Measurements from ENCODE around the gene PC. TPM values are rescaled to one million over a fixed set of nuclear protein-coding genes. Genes with fewer than 3 reads are reported as not detected.

Gene PC
- total RNA-seq, 1 experiment from 2014 or later, result 39.1 TPM

DNA sequence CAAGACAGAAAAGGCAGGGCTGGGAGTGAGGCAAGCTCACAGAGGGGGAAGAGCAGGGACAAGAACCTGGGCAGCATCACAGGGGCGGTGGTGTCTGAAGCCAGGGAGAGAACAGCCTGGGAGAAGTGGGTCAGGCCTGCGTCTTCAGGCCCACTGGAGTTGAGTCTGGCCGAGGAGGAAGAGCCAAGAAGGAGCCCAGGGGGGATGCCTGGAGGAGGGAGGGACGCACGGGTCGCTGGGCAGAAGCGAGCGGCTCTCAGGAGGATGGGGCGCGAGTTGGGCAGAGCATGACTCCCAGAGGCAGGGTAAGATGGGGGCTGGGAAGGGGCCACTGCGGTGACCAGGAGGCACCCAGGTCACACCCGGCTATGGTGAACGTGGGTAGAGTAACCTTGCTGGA lies 82.8 kb downstream of the PC start:
- BruUV-seq (replicated peaks), result no TSS peak
- Histone ChIP-seq H3K4me1 (ENCODE audit: insufficient read depth, low read length, poor library complexity, severe bottlenecking) (peaks cover 3% of the 10 kb centered on the region), H3K9me3 (ENCODE audit: low read depth, low read length, poor library complexity, severe bottlenecking) (no peaks in the 10 kb centered on the region), H3K4me3 (ENCODE audit: low read depth, low read length, poor library complexity, severe bottlenecking) (no peak overlapping the region), H3K36me3 (ENCODE audit: insufficient read depth, low read length, poor library complexity, severe bottlenecking) (no peaks in the 10 kb centered on the region), H3K27me3 (replicated peaks; ENCODE audit: insufficient read depth, low read depth, low read length, poor library complexity) (no peaks in the 10 kb centered on the region), H3K27ac (ENCODE audit: low read depth, low read length, poor library complexity, severe bottlenecking) (no peak overlapping the region)
- DNase-seq (ENCODE audit: low spot score), result no peak
- ChIA-PET CTCF (no interaction called here), POLR2A (ENCODE audit: low non-redundant PET) (no interaction called here)
- intact Hi-C loops (cut with micrococcal nuclease; ENCODE audit: unreplicated experiment), result no loop called here
- no peak for TF ChIP-seq EZH2 (IDR thresholded peaks at IDR 0.05; ENCODE audit: borderline replicate concordance, low read depth, low read length, poor library complexity, severe bottlenecking)
- TF ChIP-seq, protein P1, sequence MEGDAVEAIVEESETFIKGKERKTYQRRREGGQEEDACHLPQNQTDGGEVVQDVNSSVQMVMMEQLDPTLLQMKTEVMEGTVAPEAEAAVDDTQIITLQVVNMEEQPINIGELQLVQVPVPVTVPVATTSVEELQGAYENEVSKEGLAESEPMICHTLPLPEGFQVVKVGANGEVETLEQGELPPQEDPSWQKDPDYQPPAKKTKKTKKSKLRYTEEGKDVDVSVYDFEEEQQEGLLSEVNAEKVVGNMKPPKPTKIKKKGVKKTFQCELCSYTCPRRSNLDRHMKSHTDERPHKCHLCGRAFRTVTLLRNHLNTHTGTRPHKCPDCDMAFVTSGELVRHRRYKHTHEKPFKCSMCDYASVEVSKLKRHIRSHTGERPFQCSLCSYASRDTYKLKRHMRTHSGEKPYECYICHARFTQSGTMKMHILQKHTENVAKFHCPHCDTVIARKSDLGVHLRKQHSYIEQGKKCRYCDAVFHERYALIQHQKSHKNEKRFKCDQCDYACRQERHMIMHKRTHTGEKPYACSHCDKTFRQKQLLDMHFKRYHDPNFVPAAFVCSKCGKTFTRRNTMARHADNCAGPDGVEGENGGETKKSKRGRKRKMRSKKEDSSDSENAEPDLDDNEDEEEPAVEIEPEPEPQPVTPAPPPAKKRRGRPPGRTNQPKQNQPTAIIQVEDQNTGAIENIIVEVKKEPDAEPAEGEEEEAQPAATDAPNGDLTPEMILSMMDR (conservative IDR thresholded peaks at IDR 0.05; ENCODE audit: low read depth, low read length), result no peak

DNA sequence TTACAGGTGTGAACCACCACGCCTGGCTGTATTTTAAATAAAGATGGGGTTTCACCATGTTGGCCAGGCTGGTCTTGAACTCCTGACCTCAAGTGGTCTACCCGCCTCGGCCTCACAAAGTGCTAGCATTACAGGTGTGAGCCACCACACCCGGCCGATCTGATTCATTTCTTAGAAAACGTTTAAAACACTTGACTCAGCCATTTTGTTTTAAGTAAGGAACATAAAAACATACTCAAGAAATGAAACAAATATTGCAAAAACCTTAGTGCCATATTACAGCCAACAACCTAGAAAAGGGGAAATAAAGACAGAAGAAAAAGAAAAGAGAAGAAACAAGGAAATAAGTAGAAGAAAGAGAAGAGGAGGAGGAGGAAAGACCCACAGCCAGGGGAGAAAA lies 84.0 kb downstream of the PC start:
- no peak for DNase-seq (ENCODE audit: low spot score)
- no TSS peak for BruUV-seq (replicated peaks)
- ChIA-PET POLR2A (ENCODE audit: low non-redundant PET) (no interaction called here), CTCF (no interaction called here)
- TF ChIP-seq, protein P1 (conservative IDR thresholded peaks at IDR 0.05; ENCODE audit: low read depth, low read length), result no peak
- no peak for TF ChIP-seq EZH2 (IDR thresholded peaks at IDR 0.05; ENCODE audit: borderline replicate concordance, low read depth, low read length, poor library complexity, severe bottlenecking)
- H3K4me3 ChIP-seq (ENCODE audit: low read depth, low read length, poor library complexity, severe bottlenecking), result no peak overlapping the region
- no peaks in the 10 kb centered on the region for H3K36me3 ChIP-seq (ENCODE audit: insufficient read depth, low read length, poor library complexity, severe bottlenecking)
- no peaks in the 10 kb centered on the region for H3K4me1 ChIP-seq (ENCODE audit: insufficient read depth, low read length, poor library complexity, severe bottlenecking)
- no peak overlapping the region for H3K27ac ChIP-seq (ENCODE audit: low read depth, low read length, poor library complexity, severe bottlenecking)
- intact Hi-C loops (cut with micrococcal nuclease; ENCODE audit: unreplicated experiment), result no loop called here
- H3K9me3 ChIP-seq (ENCODE audit: low read depth, low read length, poor library complexity, severe bottlenecking), result no peaks in the 10 kb centered on the region
- no peaks in the 10 kb centered on the region for H3K27me3 ChIP-seq (replicated peaks; ENCODE audit: insufficient read depth, low read depth, low read length, poor library complexity)

DNA sequence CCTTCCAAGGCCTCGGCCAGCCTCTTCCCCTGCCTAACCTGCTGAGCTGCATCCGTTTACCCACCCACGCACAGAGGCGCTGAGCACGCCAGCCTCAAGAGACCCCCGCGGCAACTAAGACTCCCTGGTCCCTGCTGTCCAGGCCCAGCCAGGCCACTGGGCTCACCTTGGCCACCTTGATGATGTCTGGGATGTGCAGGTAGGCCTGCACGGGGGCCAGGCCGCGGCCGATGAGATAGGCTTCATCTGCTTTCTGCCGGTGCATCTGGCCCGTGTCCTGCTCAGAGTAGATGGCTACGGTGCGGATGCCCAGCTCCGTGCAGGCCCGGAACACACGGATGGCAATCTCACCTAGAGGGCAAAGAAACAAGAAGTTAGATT lies 86.7 kb downstream of the PC start:
- H3K4me3 ChIP-seq (ENCODE audit: low read depth, low read length, poor library complexity, severe bottlenecking), result no peak overlapping the region
- BruUV-seq (replicated peaks), result no TSS peak
- CTCF ChIA-PET, result interaction anchor here (0.9 to 1.0 kb wide), 2 partner anchors 13 to 15 kb away, joined by 3 to 4 read pairs; no protein-coding TSS in a partner anchor
- H3K27ac ChIP-seq (ENCODE audit: low read depth, low read length, poor library complexity, severe bottlenecking), result no peak overlapping the region
- intact Hi-C loops (cut with micrococcal nuclease; ENCODE audit: unreplicated experiment), result no loop called here
- POLR2A ChIA-PET (ENCODE audit: low non-redundant PET), result no interaction called here
- H3K9me3 ChIP-seq (ENCODE audit: low read depth, low read length, poor library complexity, severe bottlenecking), result no peaks in the 10 kb centered on the region
- TF ChIP-seq, protein P1 (conservative IDR thresholded peaks at IDR 0.05; ENCODE audit: low read depth, low read length), result no peak
- no peak for DNase-seq (ENCODE audit: low spot score)
- H3K4me1 ChIP-seq (ENCODE audit: insufficient read depth, low read length, poor library complexity, severe bottlenecking), result no peaks in the 10 kb centered on the region
- no peaks in the 10 kb centered on the region for H3K27me3 ChIP-seq (replicated peaks; ENCODE audit: insufficient read depth, low read depth, low read length, poor library complexity)
- H3K36me3 ChIP-seq (ENCODE audit: insufficient read depth, low read length, poor library complexity, severe bottlenecking), result no peaks in the 10 kb centered on the region

Data from A673 (cell line).